Measurements from ENCODE around the gene ARL2BP. TPM values are rescaled to one million over a fixed set of nuclear protein-coding genes. Genes with fewer than 3 reads are reported as not detected.

ARL2BP gene
- total RNA-seq, 2 experiments from 2014 or later = 26.6 to 31.2 TPM

DNA sequence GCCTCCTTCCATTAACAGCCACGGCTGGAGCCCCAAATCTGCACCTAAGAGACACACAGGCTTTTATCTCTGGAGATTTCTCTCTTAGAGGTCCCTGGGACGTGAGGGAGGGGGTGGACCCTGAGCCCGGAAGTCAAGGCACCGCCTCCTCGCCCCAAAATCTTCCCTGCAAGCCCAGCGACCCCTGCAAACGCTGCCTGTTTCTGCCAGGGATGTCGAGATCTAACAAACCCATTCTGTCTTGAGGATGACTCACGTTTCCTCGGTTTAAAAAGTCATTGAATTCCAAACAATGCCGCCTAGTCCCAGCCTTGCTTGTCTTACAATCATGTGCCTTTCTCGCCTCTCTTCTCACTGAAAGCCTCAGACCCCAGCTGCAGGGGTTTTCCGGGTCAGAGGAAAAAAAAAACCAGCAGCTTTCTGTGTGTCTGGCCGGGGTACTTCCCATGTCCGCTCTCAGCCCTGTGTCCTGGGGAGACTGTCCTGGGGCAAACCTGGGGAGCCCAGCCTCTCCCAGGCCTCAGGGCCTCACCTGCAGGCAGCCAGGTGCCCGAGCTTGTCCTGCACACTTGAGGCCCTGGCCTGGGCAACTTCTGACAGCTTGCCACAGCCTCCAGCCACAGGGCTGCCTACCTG, 15.4 kb downstream of the ARL2BP start:
- no peak overlapping the region for H3K27ac ChIP-seq (ENCODE audit: low read depth, low read length, poor library complexity, severe bottlenecking)
- no TSS peak for BruUV-seq (replicated peaks)

DNA sequence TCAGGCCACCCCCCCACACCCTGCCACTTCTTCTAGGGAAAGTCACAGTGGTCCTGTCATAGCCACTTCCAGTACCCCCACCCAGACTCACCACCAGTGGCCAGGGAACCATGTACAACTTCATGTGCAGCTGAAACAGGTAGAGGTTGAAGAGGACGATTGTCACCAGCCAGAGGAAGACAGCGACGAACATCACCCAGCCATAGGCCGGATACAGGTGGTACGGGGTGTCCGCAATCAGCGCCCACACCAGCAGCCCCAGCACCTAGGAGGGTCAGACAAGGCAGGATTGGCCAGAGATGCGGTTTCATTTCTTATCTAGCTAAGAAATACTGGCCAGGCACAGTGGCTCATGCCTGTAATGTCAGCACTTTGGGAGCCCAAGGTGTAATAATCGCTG, 16.7 kb downstream of the ARL2BP start:
- DNase-seq (ENCODE audit: low spot score) = no peak
- Histone ChIP-seq H3K4me1 (ENCODE audit: insufficient read depth, low read length, poor library complexity, severe bottlenecking) (peaks cover 9% of the 10 kb centered on the region), H3K9me3 (ENCODE audit: low read length) (no peaks in the 10 kb centered on the region), H3K4me2 (ENCODE audit: low read length) (no peak overlapping the region), H3K9me2 (ENCODE audit: insufficient read depth, low read length) (no peaks in the 10 kb centered on the region), H3K4me3 (ENCODE audit: low read depth, low read length, poor library complexity, severe bottlenecking) (no peak overlapping the region), H2AFZ (ENCODE audit: low read length) (no peak overlapping the region), H3K27ac (ENCODE audit: low read depth, low read length, poor library complexity, severe bottlenecking) (no peak overlapping the region), H3K79me2 (ENCODE audit: insufficient read depth, low read depth, low read length) (no peaks in the 10 kb centered on the region), H3K36me3 (ENCODE audit: insufficient read depth, low read length) (no peaks in the 10 kb centered on the region), H4K20me1 (ENCODE audit: insufficient read depth, low read length) (no peaks in the 10 kb centered on the region)
- no TSS peak for BruUV-seq (replicated peaks)
- ChIA-PET CTCF (ENCODE audit: unreplicated experiment) (no interaction called here), POLR2A (interaction anchor here (0.6 kb wide), 1 partner anchor 32 kb away, joined by 3 read pairs; no protein-coding TSS in a partner anchor)
- TF ChIP-seq, protein P1, sequence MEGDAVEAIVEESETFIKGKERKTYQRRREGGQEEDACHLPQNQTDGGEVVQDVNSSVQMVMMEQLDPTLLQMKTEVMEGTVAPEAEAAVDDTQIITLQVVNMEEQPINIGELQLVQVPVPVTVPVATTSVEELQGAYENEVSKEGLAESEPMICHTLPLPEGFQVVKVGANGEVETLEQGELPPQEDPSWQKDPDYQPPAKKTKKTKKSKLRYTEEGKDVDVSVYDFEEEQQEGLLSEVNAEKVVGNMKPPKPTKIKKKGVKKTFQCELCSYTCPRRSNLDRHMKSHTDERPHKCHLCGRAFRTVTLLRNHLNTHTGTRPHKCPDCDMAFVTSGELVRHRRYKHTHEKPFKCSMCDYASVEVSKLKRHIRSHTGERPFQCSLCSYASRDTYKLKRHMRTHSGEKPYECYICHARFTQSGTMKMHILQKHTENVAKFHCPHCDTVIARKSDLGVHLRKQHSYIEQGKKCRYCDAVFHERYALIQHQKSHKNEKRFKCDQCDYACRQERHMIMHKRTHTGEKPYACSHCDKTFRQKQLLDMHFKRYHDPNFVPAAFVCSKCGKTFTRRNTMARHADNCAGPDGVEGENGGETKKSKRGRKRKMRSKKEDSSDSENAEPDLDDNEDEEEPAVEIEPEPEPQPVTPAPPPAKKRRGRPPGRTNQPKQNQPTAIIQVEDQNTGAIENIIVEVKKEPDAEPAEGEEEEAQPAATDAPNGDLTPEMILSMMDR (conservative IDR thresholded peaks at IDR 0.05; ENCODE audit: low read length) = no peak
- no peak for TF ChIP-seq EZH2phosphoT487 (IDR thresholded peaks at IDR 0.05; ENCODE audit: borderline replicate concordance, low read depth, low read length)
- intact Hi-C loops (cut with micrococcal nuclease; ENCODE audit: unreplicated experiment) = no loop called here

More for the DNA sequence above, 15.4 kb downstream of the ARL2BP start:
- Histone ChIP-seq H3K36me3 (ENCODE audit: insufficient read depth, low read length) (no peaks in the 10 kb centered on the region), H3K4me3 (ENCODE audit: low read depth, low read length, poor library complexity, severe bottlenecking) (no peak overlapping the region), H4K20me1 (ENCODE audit: insufficient read depth, low read length) (no peaks in the 10 kb centered on the region), H3K79me2 (ENCODE audit: insufficient read depth, low read depth, low read length) (no peaks in the 10 kb centered on the region), H3K9me2 (ENCODE audit: insufficient read depth, low read length) (no peaks in the 10 kb centered on the region), H2AFZ (ENCODE audit: low read length) (peak overlapping the region; percentile 57), H3K9me3 (ENCODE audit: low read length) (no peaks in the 10 kb centered on the region), H3K4me2 (ENCODE audit: low read length) (peak overlapping the region; percentile 37; the same call in 1 of the 2 replicates), H3K4me1 (ENCODE audit: insufficient read depth, low read length, poor library complexity, severe bottlenecking) (peaks cover 9% of the 10 kb centered on the region)
- DNase-seq (ENCODE audit: low spot score) = peak; percentile 21
- TF ChIP-seq, protein P1 (conservative IDR thresholded peaks at IDR 0.05; ENCODE audit: low read length) = no peak
- TF ChIP-seq EZH2phosphoT487 (IDR thresholded peaks at IDR 0.05; ENCODE audit: borderline replicate concordance, low read depth, low read length) = no peak
- ChIA-PET POLR2A (interaction anchor here (0.7 kb wide), 1 partner anchor 77 kb away, joined by 3 read pairs; no protein-coding TSS in a partner anchor), CTCF (ENCODE audit: unreplicated experiment) (no interaction called here)
- intact Hi-C loops (cut with micrococcal nuclease; ENCODE audit: unreplicated experiment) = no loop called here

DNA sequence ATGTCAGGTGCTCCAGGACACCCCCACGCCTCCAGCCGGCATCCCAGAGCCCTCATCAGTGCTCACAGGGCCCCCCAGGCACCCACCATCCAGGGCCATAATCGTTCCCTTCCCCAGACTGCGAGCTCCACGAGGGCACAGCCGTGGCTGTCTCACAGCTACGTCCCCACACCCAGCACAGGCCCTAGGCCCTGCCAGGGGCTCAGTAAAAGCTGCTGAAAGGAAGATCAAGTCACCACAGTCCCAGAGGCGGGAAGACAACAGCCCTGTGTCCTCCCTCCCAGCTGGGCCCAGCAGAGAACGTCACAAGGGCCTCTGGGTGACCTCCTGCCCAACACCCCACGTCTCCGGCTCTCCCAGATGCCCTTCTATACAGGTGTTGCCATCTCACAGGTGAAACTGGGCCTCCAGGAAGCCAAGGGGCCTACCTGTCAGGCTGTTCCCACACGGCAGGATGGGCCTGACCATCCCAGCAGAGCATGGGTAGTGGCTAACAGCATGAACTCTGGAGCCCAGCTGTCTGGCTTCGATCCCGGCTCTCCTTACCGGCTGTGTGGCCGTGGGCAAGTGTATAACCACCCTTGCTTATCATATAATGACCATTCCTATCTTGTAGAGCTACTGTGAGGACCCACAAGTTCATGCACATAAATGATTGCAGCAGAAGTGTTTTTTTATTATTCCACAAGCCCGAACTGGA, 17.9 kb downstream of the ARL2BP start:
- Histone ChIP-seq H4K20me1 (ENCODE audit: insufficient read depth, low read length) (no peaks in the 10 kb centered on the region), H3K4me1 (ENCODE audit: insufficient read depth, low read length, poor library complexity, severe bottlenecking) (peaks cover 9% of the 10 kb centered on the region), H3K4me2 (ENCODE audit: low read length) (no peak overlapping the region), H3K27ac (ENCODE audit: low read depth, low read length, poor library complexity, severe bottlenecking) (no peak overlapping the region), H3K9me3 (ENCODE audit: low read length) (no peaks in the 10 kb centered on the region), H3K36me3 (ENCODE audit: insufficient read depth, low read length) (no peaks in the 10 kb centered on the region), H2AFZ (ENCODE audit: low read length) (no peak overlapping the region), H3K4me3 (ENCODE audit: low read depth, low read length, poor library complexity, severe bottlenecking) (no peak overlapping the region), H3K79me2 (ENCODE audit: insufficient read depth, low read depth, low read length) (no peaks in the 10 kb centered on the region), H3K9me2 (ENCODE audit: insufficient read depth, low read length) (no peaks in the 10 kb centered on the region)
- CTCF ChIA-PET (ENCODE audit: unreplicated experiment) = interaction anchor here (1.0 kb wide), 1 partner anchor 77 kb away, joined by 3 read pairs; the partner anchor contains the start of gene PSME3IP1
- POLR2A ChIA-PET = no interaction called here
- intact Hi-C loops (cut with micrococcal nuclease; ENCODE audit: unreplicated experiment) = no loop called here
- no peak for DNase-seq (ENCODE audit: low spot score)
- no peak for TF ChIP-seq EZH2phosphoT487 (IDR thresholded peaks at IDR 0.05; ENCODE audit: borderline replicate concordance, low read depth, low read length)
- TF ChIP-seq, protein P1 (conservative IDR thresholded peaks at IDR 0.05; ENCODE audit: low read length) = no peak
- BruUV-seq (replicated peaks) = no TSS peak

All from OCI-LY7 (cell line).